Hypothalamus (tissue), 51 donors: ENCODE results near the gene ANK2.
A peak's percentile ranks its signal among the peaks of the same experiment; 100 is the strongest.
"Not testable (repeated sequence)": the region's sequence is repeated elsewhere in the genome, so short reads cannot be mapped to it uniquely, and the experiment has no call there.

Experiments
- DNase-seq, 51 donors: peaks; one replicate each; lab custom pipeline; 2025; lab: John Stamatoyannopoulos, UW

Gene ANK2

DNA sequence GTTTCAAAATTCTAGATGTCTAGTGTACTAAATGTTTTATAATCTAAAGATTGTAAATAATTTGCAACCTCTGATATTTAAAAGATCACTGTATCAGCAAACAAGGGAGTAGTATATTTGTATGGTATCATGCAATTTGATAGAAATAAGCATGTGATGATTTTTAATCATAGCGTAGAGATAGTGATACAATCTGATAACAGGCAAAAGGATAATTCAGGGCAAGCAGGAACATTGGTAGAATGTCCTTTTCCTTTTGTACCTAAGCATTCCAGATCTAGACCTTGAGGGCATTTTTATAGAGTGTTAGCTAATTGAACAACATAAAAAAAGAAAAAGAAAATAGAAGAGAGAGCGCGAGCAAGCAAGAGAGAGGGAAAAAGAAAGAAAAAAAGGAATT, 1.4 kb downstream of the ANK2 start:
- DNase-seq, result peak in 1 of 51 donors; percentile 23

DNA sequence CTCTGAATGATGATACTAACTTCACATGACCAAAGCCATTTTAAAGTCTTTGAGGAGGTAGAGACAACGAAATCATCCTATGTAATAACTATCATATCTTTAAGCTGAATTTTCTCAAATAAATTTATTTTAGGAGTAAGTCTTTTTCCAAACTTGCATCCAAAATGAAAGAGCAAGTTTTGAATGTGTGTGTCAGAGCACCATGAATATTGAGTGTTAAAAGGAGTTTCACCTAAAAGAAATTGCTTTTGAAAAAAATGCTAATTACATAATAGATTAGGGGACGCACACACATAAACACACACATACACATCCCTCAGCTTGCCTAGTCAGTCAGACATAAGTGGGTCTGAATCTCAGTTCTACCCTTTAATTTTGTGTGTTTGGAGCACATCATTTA, 1.9 kb downstream of the ANK2 start:
- no peak for DNase-seq

DNA sequence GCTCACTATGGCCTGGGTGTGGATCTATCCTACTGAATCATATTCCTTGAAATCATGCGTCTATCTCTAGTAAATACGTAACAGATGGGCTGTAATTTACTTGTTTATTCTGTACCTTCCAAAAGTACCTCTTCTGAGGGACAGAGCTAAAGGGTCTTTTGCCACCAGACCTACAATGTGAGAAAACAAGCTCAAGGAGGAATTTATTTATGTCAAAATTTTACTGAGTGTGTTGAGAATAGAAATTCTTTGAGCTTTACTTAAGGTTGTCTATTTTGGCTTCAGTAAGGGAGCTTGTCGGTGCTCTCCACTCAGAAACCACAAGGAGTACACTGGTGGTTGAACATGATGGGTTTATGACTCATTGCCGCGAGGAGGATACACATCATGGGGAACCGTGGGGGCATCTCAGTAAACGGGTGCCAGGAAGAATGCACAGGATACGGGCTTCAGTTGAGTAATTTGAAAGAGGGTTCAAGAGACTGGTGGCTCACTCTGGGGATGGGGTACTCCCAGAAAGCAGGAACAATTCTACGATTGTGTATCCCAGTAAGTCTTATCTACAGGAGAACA, 3.0 kb downstream of the ANK2 start:
- peak in 1 of 51 donors; percentile 53 for DNase-seq

DNA sequence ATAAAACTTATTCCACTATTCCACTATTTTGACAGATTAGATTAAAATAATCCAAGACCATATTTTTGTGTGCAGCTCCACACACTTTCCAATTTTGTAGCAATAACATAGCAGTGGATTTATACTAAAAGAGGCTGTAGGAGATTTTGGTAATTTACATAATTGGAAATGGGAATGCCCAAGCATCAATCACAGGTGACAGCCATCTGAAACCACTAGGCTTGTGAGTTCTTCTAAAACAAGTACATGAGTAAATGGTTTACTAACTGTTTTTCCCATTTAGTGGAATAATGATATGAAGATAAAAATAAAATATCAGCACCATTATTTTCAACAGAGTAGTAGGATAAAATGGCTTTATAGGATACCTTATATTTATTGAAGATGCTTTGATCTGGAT, 4.4 kb downstream of the ANK2 start:
- no peak for DNase-seq

DNA sequence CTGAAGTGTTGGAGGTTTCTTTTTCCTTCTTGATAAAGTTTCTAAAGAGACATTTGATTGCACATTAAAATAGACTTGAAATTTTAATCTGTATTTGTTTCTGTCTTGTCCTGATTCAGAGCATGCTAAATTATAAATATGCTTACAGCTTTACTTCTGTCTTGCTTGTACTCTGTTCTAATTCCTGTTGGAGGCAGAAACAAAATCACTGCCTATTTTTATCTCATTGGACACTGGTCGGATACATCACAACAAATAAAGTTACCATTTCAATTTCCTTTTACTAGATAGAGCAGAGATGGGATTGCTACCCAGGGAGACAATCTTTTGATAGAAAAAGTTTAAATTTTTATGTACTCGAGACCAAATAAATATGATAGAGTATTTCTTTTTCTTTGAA, 6.9 kb downstream of the ANK2 start:
- DNase-seq, result no peak

DNA sequence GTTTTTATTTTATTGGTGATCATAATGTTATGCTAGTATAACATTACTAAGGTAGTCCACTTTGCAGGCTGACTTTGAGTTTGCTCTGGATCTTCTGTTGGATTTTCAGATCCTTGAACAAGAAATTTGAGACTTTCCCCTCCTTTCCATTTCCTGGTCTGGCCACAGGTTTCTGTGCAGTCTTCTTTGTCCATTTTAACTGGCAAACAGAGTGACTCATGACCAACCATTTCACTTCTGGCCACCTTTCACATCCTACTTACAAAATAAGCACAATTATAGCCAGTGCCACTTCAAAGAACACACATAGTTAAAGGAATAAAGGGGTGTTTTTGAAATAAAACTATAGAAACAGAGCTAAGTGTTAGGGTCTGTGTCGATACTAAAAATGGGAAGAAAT, 8.4 kb downstream of the ANK2 start:
- no peak for DNase-seq

DNA sequence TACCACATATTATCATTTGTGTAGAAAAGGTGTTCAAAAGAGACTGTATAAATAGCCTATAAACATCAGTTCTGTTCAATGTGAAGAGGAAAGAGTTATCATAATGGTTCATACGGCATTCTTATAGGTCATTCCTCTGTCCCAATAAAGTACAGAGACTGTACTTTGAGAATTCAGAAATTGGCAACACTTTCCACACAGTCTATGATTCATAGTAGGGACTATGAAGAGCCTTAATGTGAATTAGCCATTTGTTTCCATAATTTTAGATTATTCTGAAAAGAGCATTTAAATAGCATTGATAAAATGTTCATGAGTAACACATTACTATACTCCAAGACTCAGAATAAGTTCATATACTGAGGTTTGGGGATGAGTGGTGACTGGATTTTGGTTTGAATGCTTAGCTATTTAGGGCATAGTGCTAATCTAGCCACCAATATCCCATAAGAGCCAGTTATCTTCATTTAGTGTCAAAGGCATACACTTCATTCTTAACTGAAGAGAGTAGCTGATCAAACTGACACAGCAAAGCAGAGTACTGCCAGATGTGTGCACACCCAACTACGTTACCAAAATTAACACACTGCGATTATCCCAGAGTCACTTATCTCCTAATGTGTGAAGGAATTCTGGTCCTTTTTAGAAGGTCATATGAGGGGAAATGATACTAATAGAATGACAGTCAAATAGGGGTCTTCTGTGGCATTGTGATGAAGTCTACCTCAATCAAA, 10.2 kb downstream of the ANK2 start:
- no peak for DNase-seq

DNA sequence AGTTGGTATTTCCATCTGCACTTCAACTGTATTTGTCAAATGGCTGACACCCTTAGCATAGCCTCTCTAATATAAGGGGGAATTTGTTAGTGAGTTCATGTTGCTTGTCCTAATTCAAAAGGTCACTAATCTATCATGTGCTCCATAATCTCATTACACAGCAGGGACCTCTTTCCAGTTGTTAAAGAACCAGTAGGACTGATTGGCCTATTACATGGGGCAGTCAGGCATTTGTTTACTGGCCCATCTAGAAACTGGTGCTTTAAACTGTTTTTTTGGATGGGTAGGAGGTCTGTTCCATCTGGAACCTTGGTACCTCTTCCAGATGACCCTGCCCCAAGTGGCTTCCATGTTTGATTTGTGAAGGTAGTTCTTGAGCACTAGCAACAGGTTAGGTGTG, 11.4 kb downstream of the ANK2 start:
- DNase-seq, result no peak

DNA sequence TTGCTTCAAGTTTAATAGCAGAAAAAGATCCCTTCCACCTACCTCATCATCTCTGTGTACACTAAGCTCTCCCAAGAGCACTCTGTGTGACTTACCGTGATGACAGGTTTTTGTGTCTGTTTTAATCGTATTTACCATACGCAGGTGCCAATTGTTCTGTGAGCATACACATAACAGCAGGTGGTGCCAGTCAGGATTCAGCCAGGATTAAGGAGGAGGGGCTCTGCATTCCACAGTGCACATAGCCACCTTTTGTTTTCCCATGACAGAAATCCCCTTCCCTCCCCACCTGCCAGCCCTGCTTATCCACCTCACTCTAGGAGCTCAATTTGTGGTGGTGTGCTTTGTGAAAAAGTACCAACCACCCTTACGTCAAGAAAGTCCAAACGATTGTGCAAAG, 14.8 kb downstream of the ANK2 start:
- no peak for DNase-seq

DNA sequence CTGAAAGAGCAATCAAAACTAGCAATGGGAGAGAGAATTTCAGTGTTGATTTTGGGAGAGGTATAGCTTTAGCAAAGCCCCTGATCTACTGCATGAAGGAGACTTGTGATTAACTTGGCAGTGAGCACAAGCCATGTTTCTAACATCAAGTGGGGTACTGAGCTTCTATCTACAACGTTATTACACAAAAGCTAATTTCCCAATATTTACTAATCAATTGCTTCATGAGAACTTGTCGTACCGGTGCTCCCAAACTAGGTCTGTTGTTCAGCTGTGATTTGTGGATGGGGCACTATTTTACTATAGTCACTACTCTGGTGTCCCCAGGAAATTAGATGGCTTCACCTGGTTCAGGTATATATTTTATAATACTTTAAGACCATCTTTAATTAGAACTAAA, 16.2 kb downstream of the ANK2 start:
- no peak for DNase-seq

DNA sequence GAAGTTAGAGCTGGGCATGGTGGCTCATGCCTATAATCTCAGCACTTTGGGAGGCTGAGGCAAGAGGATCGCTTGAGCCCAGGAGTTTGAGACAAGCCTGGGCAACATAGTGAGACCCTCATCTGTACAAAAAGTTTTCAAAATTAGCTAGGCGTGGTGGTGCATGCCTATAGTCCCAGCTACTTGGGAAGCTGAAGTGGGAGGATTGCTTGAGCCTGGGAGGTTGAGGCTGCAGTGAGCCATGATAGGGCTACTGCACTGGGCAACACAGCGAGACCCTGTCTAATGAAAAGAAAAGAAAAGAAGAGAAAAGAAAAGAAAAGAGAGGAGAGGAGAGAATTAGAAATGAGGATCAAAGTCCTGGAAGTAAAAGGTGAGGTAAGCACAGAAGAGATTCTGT, 19.3 kb downstream of the ANK2 start:
- not testable (repeated sequence) for DNase-seq

DNA sequence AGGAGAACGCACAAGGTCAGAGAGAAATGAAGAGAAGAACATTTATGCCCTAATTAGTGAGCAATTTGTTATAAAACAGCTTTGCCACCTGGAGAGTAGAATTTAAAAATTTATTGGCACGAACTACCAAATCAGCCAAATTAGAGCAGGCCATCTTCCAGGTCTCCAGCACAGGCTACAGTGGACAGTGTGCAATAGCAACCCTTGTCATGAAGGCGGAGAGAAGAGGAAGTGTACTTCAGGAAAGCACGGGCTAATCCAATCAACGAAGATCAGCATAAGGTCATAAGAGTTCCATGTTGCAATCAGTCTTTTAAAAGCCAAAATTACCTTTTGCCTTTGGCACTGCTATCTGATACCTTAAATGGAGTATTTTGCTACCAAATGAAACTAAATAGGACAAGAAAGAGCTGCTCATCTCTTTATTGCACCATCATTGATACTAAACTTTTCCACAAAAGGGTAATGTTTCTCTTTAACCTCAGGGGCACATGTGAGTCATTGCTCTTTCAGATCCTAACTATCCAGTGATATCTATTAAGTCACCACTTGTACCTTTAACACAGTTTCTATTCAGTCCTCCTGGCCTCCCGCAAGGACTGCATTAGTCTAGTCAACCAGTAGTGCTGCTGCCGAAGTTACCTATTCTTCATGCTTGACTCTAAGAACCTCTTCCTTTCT, 19.9 kb downstream of the ANK2 start:
- no peak for DNase-seq

DNA sequence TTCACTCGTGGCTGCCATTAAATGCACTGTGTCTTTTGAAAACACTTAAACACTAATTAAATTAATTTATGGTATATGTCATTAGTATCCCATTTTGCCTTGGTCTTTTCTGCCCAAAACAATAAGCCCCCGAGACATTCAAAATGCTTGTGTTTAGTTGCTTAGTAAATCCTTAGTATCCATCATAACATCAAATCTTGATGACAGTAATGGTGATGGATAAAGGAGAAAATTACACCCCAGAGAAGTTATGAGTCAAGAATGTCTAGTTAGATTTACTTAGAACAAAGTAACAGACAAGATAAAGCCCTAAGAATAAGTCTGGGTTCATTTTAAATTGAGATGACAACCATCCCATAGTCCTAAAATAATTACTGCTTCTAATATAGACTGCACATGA, 21.3 kb downstream of the ANK2 start:
- DNase-seq, result no peak

DNA sequence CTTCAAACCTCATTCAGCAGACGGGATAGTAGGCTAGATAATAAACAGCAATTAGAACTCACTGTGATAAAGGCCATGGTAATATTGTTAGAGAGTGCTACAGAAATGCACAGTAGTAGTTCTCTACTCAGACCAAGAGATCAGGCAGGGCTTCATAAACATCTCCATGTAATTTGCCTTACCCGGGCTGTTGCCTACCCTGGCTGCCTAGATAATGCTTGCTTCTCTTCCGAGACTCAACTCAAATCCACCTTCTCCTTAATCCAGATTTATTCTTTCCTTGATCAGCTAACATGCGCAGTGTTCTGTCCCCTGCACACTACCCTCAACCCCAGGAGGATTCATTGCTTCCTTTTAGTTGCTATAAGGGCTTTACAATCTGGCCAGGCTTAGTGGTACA, 21.8 kb downstream of the ANK2 start:
- no peak for DNase-seq

DNA sequence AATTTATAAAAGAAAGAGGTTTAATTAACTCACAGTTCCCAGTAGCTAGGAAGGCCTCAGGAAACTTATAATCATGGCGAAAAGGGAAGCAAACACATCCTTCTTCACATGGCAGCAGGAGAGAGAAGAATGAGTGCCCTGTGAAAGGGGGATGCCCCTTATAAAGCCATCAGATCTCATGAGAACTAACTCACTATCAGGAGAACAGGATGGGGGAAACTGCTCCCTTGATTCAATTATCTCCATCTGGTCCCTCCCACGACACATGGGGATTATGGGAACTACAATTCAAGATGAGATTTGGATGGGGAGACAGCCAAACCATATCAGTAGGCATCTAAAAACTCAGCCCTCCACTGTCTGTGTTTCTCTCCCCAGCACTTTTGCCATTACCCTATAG, 22.4 kb downstream of the ANK2 start:
- DNase-seq, result no peak

DNA sequence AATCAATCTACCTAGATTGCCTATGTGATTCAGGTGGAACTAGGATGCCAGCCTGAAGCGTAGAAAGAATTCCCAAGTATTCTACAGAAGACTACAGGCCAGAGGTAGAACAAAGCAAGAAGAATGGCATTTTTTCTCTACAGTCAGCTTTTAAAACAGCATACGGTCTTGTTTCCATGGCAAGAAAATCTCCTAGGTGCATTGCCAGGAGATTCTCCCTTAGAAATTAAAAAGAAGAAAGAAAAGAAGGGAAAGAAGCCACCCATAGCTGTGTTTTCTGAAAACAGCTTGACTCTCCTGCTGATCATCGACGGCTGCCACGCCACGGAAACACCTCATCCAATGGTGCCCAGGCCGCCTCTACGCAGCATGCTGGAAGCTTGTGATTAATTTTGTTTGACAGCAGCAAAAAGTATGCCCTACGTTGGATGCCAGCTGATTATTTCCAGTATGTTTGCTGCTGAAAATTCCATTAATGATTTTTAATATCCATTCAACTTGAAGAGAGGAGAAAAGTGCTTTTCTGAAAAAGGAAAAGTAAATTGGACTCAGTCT, 24.1 kb downstream of the ANK2 start:
- no peak for DNase-seq

DNA sequence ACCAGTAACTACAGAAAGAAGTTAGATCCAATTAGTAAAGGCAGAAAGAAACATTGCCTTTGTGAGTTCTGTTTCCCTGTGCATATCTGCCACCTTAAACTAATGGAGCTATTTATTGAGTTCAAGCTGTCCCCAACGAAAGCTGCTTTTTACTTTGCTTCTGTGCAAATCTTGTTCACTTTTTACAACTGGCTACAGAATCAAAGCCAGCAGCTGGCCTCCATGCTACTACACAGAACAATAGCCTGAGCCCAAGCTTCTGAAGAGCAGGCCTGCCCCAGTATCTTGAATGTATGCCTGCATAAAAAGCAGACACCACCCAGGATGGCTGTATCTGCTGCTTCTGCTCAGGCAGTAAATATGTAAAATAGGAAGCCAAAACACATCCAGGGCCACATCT, 28.1 kb downstream of the ANK2 start:
- peak in 17 of 51 donors; percentile 3 to 60 (median 27) for DNase-seq

DNA sequence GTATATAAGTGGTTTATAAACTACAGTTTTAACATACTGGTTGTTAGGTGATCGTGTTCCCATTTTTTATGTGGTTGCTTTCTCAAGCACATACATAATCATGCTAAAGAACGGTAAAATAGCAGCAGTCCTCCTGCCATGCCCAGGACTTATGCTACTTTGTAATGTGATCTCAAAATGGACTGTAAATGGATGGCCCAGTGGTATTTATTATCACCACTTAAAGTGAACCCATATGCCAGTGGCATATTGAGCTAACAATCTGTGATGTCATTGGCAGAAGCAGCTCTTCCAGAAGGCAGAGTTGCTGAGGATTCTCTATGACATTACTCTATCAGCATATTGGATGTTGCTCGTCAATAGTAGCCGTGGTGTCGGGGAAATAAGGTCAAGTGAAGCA, 28.6 kb downstream of the ANK2 start:
- no peak for DNase-seq

DNA sequence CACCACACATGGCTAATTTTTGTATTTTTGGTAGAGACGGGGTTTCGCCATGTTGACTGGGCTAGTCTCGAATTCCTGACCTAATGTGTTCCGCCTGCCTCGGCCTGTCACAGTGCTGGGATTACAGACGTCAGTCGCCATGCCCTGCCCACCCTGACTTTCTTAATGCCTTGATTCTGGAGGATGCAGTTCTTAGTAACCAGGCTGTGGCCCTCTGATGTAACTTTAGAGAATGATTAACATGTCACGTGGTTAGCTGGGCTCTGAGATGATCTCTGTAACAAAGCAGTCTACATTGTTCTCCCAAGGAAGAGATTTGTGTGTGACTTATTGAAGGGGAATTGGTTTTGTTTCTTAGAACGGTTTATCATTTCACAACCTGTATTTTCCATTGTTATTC, 30.6 kb downstream of the ANK2 start:
- DNase-seq, result peak in 7 of 51 donors; percentile 2 to 33 (median 24)

DNA sequence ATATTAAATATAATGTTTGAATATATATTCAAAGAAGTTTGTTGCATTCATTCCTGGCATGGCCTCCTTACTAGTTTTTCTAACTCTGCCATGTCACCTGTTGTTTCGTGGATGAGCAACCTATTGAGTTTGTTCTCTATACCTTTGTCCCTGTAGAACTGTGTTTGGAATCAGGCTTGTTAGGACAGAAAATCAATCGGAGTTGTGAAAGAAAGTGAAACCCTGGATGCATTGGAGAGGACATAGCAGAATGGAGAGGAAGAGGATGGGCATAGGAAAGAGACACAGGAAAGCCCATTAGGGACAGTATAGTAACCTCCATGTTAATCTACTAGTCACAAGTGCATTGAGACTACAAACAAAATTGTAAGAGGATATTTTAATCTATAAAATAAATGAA, 31.2 kb downstream of the ANK2 start:
- no peak for DNase-seq

DNA sequence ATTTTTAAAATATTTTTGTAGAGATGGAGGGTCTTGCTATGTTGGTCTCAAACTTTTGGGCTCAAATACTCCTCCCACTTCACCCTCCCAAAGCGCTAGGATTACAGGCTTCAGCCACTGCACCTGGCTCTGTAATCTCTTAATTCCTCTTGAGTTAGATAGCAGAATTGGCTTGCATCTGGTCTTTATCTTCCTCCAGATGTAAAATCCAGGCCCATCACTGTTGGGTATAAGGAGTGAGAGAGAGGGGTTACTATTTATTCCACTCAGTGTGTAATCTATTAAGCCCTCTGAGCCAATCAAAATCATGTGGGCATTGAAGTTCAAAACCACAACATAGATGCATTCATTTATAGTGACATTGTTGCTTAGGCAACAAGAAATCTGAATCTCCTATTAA, 33.9 kb downstream of the ANK2 start:
- DNase-seq, result no peak

DNA sequence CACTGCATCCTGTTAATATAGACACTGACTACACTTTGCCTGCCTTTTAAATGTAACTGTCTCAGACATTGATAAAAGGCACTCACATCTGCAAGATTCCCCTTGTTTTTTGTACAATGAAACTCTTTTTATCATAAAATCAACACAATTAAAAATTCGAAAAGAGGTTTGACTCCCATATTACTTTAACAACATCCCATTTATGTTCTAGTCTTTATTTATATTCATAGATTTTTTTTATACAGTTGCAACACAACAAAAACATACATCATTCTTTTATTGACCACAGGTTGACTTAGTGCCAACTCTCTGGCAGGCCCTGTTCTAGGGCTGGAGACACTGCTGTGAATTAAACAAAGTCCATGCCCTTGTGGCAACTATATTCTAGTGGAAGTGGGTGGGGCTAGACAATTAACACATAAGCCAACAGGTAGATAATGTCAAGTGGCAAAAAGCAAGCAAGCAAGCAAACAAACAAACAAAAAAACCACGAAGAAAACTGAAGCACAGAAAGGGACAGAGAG, 36.8 kb downstream of the ANK2 start:
- peak in 1 of 51 donors; percentile 17 for DNase-seq
